Activated B cell treated with CpG ODN at 0.5 μM for 24 hours (primary cell): Measurements from ENCODE around the gene CTNNBL1. TPM values are rescaled to one million over a fixed set of nuclear protein-coding genes. Genes with fewer than 3 reads are reported as not detected.

Experiments used
- ATAC-seq: fragments of 200-7000 bp; cut with Tn5 transposase; one replicate; pipeline ENCODE4 v1.10.0; 2021; ENCODE audit warnings: low read depth, mild to moderate bottlenecking, moderate library complexity
- CTCF ChIA-PET: fragments of 350-600 bp; sonication (Branson Sonifier 250); formaldehyde crosslinking; loops from one replicate; lab custom pipeline; 2021; ENCODE audit warnings: antibody characterized with exemption; lab: Charles Lee
- POLR2A ChIA-PET: fragments of 350-600 bp; sonication (Branson Sonifier 250); formaldehyde crosslinking; loops from one replicate; lab custom pipeline; 2021; ENCODE audit warnings: antibody characterized with exemption; lab: Charles Lee
- DNase-seq: peaks from one replicate; pipeline ENCODE4 v3.0.0; 2022
- H3K27ac Mint-ChIP-seq: one replicate; pipeline ENCODE4 v1.8.0; 2020; ENCODE audit warnings: mixed read lengths
- H3K27me3 Mint-ChIP-seq: one replicate; pipeline ENCODE4 v1.8.0; 2021; ENCODE audit warnings: mixed read lengths
- H3K36me3 Mint-ChIP-seq: one replicate; pipeline ENCODE4 v1.8.0; 2021; ENCODE audit warnings: low read depth, mixed read lengths
- H3K4me1 Mint-ChIP-seq: one replicate; pipeline ENCODE4 v1.8.0; 2021; ENCODE audit warnings: mixed read lengths
- H3K4me3 Mint-ChIP-seq: one replicate; pipeline ENCODE4 v1.8.0; 2020; ENCODE audit warnings: mild to moderate bottlenecking, mixed read lengths
- H3K9me3 Mint-ChIP-seq: one replicate; pipeline ENCODE4 v1.8.0; 2020; ENCODE audit warnings: mixed read lengths
- CTCF ChIP-seq: fragments of 200-600 bp; IDR thresholded peaks from one replicate; pipeline ENCODE4 v1.8.0; 2022; ENCODE audit warnings: antibody characterized with exemption, mild to moderate bottlenecking
- intact Hi-C: fragments of 100-400 bp; cut with micrococcal nuclease; formaldehyde crosslinking; loops from one replicate; pipeline ENCODE4 v1.15.1; 2024
- total RNA-seq: library from RNA; stranded (reverse); gene quantifications from 2 replicates; pipeline ENCODE4 v1.2.3, GENCODE V29; 2022

Gene CTNNBL1
- total RNA-seq, 1 donor from 2014 or later: 102 TPM

- intact Hi-C loops: no loop called here
- TF ChIP-seq CTCF: no peak
- Mint-ChIP-seq H3K36me3 (no peaks in the 10 kb centered on the region), H3K27me3 (peaks cover 33% of the 10 kb centered on the region), H3K4me1 (peaks cover 25% of the 10 kb centered on the region), H3K27ac (no peak overlapping the region), H3K4me3 (no peak overlapping the region), H3K9me3 (no peaks in the 10 kb centered on the region)
- ChIA-PET POLR2A (no interaction called here), CTCF (no interaction called here)
- ATAC-seq: no peak
- DNase-seq: no peak
Measured at GRCh38 chr20:37918035-37918434, 224.2 kb downstream of the CTNNBL1 start.

- H3K4me3 Mint-ChIP-seq: no peak overlapping the region
- no peak overlapping the region for H3K27ac Mint-ChIP-seq
- ChIA-PET CTCF (no interaction called here), POLR2A (no interaction called here)
- DNase-seq (no peak), ATAC-seq (no peak)
- peaks cover 20% of the 10 kb centered on the region for H3K27me3 Mint-ChIP-seq
- H3K9me3 Mint-ChIP-seq: no peaks in the 10 kb centered on the region
- intact Hi-C loops: no loop called here
- no peak for TF ChIP-seq CTCF
- H3K4me1 Mint-ChIP-seq: peaks cover 20% of the 10 kb centered on the region
- H3K36me3 Mint-ChIP-seq: no peaks in the 10 kb centered on the region
Measured at GRCh38 chr20:37919389-37920040, 225.7 kb downstream of the CTNNBL1 start.

- intact Hi-C loops: no loop called here
- Mint-ChIP-seq H3K27ac (no peak overlapping the region), H3K4me3 (no peak overlapping the region), H3K27me3 (peaks cover 16% of the 10 kb centered on the region), H3K36me3 (no peaks in the 10 kb centered on the region), H3K4me1 (peaks cover 15% of the 10 kb centered on the region), H3K9me3 (no peaks in the 10 kb centered on the region)
- DNase-seq (no peak), ATAC-seq (no peak)
- no peak for TF ChIP-seq CTCF
- POLR2A ChIA-PET: no interaction called here
- CTCF ChIA-PET: no interaction called here
Measured at GRCh38 chr20:37920270-37920669, 226.4 kb downstream of the CTNNBL1 start.

GRCh38 chr20:37920679-37921322 lies 227.0 kb downstream of the CTNNBL1 start:
- H3K27ac Mint-ChIP-seq: no peak overlapping the region

More at GRCh38 chr20:37920679-37921322, 227.0 kb downstream of the CTNNBL1 start:
- H3K27me3 Mint-ChIP-seq: peaks cover 15% of the 10 kb centered on the region
- ChIA-PET POLR2A (no interaction called here), CTCF (no interaction called here)
- H3K4me1 Mint-ChIP-seq: peaks cover 15% of the 10 kb centered on the region
- intact Hi-C loops: no loop called here
- no peak for TF ChIP-seq CTCF
- no peaks in the 10 kb centered on the region for H3K36me3 Mint-ChIP-seq
- DNase-seq: no peak
- no peak for ATAC-seq
- H3K4me3 Mint-ChIP-seq: no peak overlapping the region
- H3K9me3 Mint-ChIP-seq: no peaks in the 10 kb centered on the region
